ENCODE measurements around the gene COL23A1. TPM values are rescaled to one million over a fixed set of nuclear protein-coding genes. Genes with fewer than 3 reads are reported as not detected.
"Not testable (repeated sequence)": the region's sequence is repeated elsewhere in the genome, so short reads cannot be mapped to it uniquely, and the experiment has no call there.

COL23A1 gene
- total RNA-seq, 1 experiment from 2014 or later = not detected

GRCh38 chr5:178229861-178230260, 360.3 kb downstream of the COL23A1 start:
- DNase-seq (ENCODE audit: low spot score) = no peak

GRCh38 chr5:178229111-178229510, 361.1 kb downstream of the COL23A1 start:
- DNase-seq (ENCODE audit: low spot score) = not testable (repeated sequence)

GRCh38 chr5:178228609-178229008, 361.6 kb downstream of the COL23A1 start:
- DNase-seq (ENCODE audit: low spot score) = no peak

GRCh38 chr5:178227929-178228328, 362.3 kb downstream of the COL23A1 start:
- no peak for DNase-seq (ENCODE audit: low spot score)

- DNase-seq (ENCODE audit: low spot score) = no peak
These were observed 363.0 kb downstream of the COL23A1 start for GRCh38 chr5:178227138-178227659.

- DNase-seq (ENCODE audit: low spot score) = no peak
These were observed 365.0 kb downstream of the COL23A1 start for GRCh38 chr5:178225174-178225573.

- no peak for DNase-seq (ENCODE audit: low spot score)
These were observed 365.8 kb downstream of the COL23A1 start for GRCh38 chr5:178224403-178224802.

GRCh38 chr5:178223828-178224335, 366.3 kb downstream of the COL23A1 start:
- no peak for DNase-seq (ENCODE audit: low spot score)

- no peak for DNase-seq (ENCODE audit: low spot score)
These were observed 366.9 kb downstream of the COL23A1 start for GRCh38 chr5:178223196-178223773.

GRCh38 chr5:178222292-178222691, 367.9 kb downstream of the COL23A1 start:
- no peak for DNase-seq (ENCODE audit: low spot score)

GRCh38 chr5:178221853-178222252, 368.3 kb downstream of the COL23A1 start:
- no peak for DNase-seq (ENCODE audit: low spot score)

- no peak for DNase-seq (ENCODE audit: low spot score)
These were observed 368.9 kb downstream of the COL23A1 start for GRCh38 chr5:178221282-178221681.

- DNase-seq (ENCODE audit: low spot score) = no peak
These were observed 371.4 kb downstream of the COL23A1 start for GRCh38 chr5:178218827-178219226.

- DNase-seq (ENCODE audit: low spot score) = no peak
These were observed 371.9 kb downstream of the COL23A1 start for GRCh38 chr5:178218237-178218776.

- no peak for DNase-seq (ENCODE audit: low spot score)
These were observed 373.4 kb downstream of the COL23A1 start for GRCh38 chr5:178216779-178217178.

- DNase-seq (ENCODE audit: low spot score) = no peak
These were observed 374.1 kb downstream of the COL23A1 start for GRCh38 chr5:178216088-178216534.

- no peak for DNase-seq (ENCODE audit: low spot score)
These were observed 374.8 kb downstream of the COL23A1 start for GRCh38 chr5:178215280-178216002.

- DNase-seq (ENCODE audit: low spot score) = no peak
These were observed 375.9 kb downstream of the COL23A1 start for GRCh38 chr5:178214160-178214803.

- no peak for DNase-seq (ENCODE audit: low spot score)
These were observed 376.4 kb downstream of the COL23A1 start for GRCh38 chr5:178213748-178214151.

- DNase-seq (ENCODE audit: low spot score) = no peak
These were observed 377.2 kb downstream of the COL23A1 start for GRCh38 chr5:178213003-178213461.

- DNase-seq (ENCODE audit: low spot score) = no peak
These were observed 377.8 kb downstream of the COL23A1 start for GRCh38 chr5:178212241-178213002.

Data from A172 (cell line).